Measurements from ENCODE around the gene WDR72. TPM values are rescaled to one million over a fixed set of nuclear protein-coding genes. Genes with fewer than 3 reads are reported as not detected.

The WDR72 gene
- total RNA-seq, 1 donor from 2014 or later = 0.10 TPM

GRCh38 chr15:53477981-53478766, 281.3 kb downstream of the WDR72 start:
- ATAC-seq (no peak), DNase-seq (no peak)
- intact Hi-C loops (cut with micrococcal nuclease) = no loop called here

GRCh38 chr15:53473886-53474285, 285.6 kb downstream of the WDR72 start:
- intact Hi-C loops (cut with micrococcal nuclease) = no loop called here
- DNase-seq (no peak), ATAC-seq (no peak)

GRCh38 chr15:53473435-53473834, 286.0 kb downstream of the WDR72 start:
- intact Hi-C loops (cut with micrococcal nuclease) = no loop called here
- DNase-seq (no peak), ATAC-seq (no peak)

- no peak for DNase-seq
- ATAC-seq = no peak
- intact Hi-C loops (cut with micrococcal nuclease) = no loop called here
Measured at GRCh38 chr15:53472883-53473282, 286.6 kb downstream of the WDR72 start.

- DNase-seq (no peak), ATAC-seq (no peak)
- intact Hi-C loops (cut with micrococcal nuclease) = no loop called here
Measured at GRCh38 chr15:53472210-53472609, 287.3 kb downstream of the WDR72 start.

- intact Hi-C loops (cut with micrococcal nuclease) = no loop called here
- ATAC-seq (no peak), DNase-seq (no peak)
Measured at GRCh38 chr15:53470743-53471142, 288.7 kb downstream of the WDR72 start.

- intact Hi-C loops (cut with micrococcal nuclease) = no loop called here
- DNase-seq (no peak), ATAC-seq (no peak)
Measured at GRCh38 chr15:53469422-53469821, 290.0 kb downstream of the WDR72 start.

Other genes starting within 250 kb of the WDR72 start
- gene UNC13C, start 218.8 kb upstream of the WDR72 start, total RNA-seq = 0.07 TPM